HG03139 (cell line): ENCODE measurements around the gene SYNGR4.
"Not testable (repeated sequence)": the region's sequence is repeated elsewhere in the genome, so short reads cannot be mapped to it uniquely, and the experiment has no call there.

ENCODE experiments used
- ATAC-seq: cut with Tn5 transposase; IDR thresholded peaks from one replicate; pipeline ENCODE4 v1.9.1; 2021; ENCODE audit not compliant: unreplicated experiment

Gene SYNGR4, protein sequence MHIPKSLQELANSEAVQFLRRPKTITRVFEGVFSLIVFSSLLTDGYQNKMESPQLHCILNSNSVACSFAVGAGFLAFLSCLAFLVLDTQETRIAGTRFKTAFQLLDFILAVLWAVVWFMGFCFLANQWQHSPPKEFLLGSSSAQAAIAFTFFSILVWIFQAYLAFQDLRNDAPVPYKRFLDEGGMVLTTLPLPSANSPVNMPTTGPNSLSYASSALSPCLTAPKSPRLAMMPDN

DNA sequence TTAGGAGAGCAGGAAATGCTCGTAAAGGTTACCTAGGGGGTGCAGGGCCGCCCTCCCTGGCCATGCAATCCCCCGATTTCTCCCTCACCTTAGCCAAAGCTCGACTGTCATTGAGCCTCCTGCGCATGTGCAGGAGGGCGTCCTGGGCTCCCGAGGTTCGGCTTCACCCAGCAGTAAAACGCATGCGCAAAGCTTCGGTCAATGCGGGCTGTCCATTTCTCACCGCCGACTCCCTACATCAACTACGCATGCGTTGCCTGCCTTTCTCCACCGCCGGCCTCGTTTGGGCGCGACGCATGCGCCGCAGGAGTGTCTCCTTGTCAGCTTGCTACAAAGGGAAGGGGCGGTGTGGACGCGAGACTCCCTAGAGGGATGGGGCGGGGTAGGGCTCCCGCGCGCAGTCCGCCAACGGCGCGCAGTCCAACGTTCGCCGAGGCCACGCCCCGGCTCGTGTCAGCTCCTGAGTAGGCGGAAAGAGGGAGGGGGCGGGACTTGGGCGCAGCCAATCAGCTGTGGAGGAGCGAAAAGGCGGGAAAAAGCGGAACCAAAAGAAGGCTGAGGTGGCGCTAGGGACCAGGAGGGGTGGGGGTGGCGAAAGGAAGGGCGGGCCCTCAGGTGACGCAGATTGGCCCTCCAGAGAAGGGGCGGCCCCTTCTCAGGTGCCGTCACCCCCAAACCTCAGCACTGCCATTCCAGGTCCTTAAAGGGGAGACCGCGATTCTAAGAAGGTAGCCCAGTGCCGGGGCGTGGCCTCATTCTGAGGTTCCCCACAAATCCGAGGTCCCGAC lies at the start of gene SYNGR4, which contains the start of gene TMEM143:
TSS of gene SYNGR4 (plus strand) at position 558 of the 788 bp plus-strand sequence. CDS start 1,476 bp downstream, outside the sequence.
TSS of gene TMEM143 (minus strand) at position 131 of the 788 bp plus-strand sequence. CDS start at position 111, 20 bp downstream.
- peak; percentile 73 for ATAC-seq

DNA sequence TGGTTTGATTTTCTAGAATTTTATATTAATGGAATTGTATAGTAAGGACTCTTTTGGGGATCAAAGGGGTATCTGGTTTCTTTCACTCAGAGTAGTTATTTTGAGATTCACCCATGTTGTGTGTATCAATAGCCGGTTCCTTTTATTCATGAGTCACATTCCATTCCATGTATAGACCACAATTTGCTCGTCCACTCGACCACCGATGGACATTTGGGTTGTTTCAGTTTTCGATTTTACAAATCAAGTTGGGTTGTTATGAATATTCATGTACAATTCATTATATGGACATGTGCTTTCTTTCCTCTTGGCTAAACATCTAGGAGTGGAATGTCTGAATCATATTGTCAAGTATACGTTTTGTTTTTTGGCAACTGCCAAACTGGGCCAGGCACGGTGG lies 48.5 kb upstream of the SYNGR4 start:
- ATAC-seq: no peak

DNA sequence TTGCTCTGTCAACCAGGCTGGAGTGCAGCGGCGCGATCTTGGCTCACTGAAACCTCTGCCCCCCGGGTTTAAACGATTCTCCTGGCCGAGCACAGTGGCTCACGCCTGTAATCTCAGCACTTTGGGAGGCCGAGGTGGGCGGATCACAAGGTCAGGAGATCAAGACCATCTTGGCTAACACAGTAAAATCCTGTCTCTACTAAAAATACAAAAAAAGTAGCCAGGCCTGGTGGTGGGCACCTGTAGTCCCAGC lies 46.5 kb upstream of the SYNGR4 start:
- not testable (repeated sequence) for ATAC-seq

DNA sequence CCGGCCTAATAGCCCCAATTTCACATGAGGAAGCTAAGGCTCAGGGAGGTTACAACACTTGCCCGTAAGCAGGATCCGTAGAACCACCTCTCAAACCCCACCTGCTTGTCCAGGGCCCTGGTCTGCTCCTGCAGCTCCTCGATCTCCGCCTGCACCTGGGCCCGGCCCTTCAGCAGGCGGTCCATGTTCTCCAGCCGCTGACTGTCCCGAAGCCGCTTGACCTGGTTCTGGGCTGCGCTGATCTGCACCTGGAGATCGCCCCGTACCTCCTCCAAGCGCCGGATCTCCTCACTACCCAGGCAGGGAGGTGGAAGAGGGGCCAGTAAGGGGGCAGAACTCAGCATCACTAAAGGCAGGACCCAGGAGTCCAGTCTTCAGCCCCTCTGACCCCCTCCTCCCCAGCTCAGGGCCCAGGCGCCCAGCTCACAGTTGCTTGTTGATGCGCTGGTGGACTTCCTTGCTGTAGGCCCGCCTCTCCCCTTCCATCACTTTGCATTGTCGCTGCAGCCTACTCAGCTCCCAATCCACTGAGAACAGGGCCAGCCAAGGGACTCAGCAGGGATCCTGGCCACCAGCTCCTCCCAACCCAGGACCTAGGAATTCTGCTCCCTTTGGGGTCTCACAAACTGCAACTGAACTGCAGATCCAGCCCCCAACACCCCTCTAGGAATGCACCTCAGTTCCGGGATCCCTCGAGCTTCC lies 45.7 kb upstream of the SYNGR4 start:
- no peak for ATAC-seq

DNA sequence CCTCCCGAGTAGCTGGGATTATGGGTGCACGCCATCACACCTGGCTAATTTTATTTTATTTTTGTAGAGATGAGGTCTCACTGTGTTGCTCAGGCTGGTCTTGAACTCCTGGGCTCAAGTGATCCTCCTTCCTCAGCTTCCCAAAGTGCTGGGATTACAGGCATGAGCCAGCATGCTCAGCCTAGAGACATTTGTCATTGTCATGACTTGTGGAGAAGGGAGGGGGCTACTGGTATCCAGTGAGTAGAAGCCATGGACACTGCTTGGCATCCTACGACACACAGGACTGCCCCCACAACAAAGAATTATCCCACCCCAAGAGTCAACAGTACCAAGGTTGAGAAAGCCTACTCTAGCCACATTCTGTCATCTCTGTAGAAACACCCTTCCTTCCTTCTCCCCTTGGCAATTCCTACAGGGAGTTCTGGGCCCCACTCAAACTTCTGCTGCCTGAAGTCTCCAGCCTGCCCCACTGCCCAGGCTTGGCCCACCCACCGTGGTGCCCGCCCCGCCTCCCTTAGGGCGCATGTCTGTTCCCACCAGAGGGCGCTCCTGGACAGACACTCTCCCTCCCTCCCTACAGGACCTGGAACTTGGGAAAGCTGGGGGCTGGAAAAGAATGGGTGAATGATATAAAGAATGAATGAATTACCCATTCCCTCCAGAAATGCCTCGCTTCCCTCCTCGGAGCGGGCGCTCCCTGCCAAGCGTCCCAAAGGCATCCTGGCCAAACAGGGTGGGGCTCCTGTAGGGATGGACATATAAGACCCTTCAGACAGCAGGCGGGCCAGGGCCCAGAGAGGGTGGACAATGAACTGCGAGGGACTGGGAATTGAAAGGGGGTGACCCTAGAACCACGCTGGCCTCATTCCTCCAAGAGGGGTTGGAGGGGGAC lies 44.3 kb upstream of the SYNGR4 start:
- ATAC-seq: no peak

DNA sequence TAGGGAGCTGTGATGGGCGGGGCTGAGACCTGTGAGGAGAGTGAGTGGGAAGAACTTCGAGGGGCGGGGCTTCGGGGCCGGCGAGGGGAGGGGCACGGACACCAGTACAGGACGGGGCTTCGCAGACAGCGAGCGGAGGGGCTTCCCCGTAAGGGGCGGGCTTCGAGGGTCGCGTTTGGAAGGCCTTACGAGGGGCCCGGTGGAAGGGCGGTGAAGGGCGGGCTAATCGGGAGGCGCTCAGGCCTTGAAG lies 42.9 kb upstream of the SYNGR4 start:
- ATAC-seq: peak; percentile 47

DNA sequence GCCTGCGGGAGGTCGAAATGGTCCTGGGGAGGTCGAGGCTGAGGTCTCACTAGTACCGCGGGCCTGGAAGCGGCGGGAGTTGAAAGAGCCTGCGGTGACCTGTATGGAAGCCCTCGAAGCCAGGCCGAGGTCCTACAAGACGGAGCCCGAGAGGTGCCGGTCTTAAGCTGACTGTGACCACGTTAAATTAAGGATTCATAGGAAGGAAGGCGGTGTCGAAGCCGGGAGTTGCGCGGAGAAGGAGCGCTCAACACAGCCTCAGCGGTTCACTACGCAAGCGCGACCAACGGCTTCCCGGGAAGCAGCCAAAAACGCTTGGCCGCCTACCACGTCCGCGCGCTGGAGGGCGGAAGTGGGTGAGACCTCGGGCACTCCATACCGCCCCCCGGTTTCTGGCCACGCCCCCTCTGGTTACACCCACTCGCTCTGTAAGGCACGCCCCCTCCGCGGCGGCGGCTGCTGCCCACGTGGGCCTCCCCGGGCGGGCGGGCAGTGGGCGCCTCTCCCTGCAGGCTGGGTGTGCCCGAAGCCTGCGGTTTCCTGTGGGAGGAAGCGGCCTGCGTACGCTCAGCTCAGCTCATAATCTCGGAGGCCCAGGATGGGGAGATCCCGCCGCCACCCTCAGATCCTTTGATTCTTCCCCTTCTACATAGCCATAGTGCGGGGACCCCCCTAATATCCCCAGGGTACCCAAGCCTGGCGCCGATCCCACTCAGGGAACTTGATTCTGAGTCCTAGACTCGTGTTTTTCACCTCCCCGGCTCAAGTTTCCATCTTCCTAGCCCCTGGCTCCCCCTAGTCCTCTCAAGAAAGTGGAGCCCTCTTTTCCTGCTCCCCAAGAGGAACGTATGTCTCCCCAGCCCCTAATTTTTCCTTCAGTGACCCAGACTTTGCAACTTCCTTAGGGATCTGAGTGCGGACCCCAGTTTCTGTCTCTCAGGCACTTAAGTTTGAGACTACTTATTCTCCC lies 42.3 kb upstream of the SYNGR4 start:
- ATAC-seq: peak; percentile 43

DNA sequence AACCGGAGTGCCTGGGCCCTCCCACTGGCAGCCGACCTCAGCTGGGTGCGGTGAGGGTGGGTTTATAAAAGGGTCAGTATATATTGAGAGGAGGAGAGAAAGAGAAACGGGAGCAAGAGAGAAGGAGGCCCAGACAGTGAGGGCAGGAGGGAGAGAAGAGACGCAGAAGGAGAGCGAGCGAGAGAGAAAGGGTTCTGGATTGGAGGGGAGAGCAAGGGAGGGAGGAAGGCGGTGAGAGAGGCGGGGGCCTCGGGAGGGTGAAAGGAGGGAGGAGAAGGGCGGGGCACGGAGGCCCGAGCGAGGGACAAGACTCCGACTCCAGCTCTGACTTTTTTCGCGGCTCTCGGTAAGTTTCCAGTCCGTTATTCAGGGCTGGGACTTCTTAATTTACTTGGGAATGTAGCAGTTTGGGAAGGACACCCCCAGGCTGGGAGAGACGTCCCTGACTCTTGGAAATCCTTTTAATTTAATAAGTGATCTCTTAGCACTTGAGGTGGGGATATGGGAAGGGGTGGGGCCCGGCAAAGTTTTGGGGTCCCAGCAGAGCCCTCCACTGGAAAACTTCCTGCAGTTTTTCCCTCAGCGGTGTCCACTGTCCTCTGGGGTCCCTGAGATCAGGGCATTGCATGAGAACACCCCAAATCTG lies 38.8 kb upstream of the SYNGR4 start, which contains the start of gene EMP3:
TSS of gene EMP3 (plus strand) at position 288 of the 646 bp plus-strand sequence. CDS start 1,293 bp downstream, outside the sequence.
- no peak for ATAC-seq

DNA sequence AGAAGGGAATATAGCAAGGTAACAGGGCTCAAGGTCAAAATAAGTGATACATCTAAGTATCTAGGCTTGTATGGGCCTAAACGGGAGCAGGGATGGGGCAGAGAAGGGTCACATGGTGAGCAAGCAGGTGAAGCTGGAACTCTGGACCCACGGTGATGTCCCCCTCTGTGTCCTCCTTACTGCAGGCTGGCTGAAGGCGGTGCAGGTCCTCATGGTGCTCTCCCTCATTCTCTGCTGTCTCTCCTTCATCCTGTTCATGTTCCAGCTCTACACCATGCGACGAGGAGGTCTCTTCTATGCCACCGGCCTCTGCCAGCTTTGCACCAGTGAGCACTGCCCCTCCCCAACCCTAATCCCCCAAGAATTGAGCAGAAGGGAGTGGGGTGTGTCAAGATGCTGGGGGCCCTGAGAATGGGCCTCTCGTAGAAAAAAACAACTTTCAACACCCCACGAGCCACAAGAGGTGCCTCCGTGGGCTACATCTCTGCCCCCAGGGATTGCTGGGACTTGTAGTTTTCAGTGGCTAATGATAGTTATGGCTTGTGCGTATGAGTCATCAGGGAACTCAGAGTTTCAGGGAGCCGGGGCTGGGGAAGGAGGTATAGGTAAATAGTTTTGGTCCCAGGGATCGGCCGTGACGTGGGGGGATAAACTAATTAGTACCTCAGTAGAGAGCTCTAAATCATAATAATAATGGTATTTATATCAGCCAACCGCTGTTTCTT lies 34.8 kb upstream of the SYNGR4 start:
- ATAC-seq: no peak

DNA sequence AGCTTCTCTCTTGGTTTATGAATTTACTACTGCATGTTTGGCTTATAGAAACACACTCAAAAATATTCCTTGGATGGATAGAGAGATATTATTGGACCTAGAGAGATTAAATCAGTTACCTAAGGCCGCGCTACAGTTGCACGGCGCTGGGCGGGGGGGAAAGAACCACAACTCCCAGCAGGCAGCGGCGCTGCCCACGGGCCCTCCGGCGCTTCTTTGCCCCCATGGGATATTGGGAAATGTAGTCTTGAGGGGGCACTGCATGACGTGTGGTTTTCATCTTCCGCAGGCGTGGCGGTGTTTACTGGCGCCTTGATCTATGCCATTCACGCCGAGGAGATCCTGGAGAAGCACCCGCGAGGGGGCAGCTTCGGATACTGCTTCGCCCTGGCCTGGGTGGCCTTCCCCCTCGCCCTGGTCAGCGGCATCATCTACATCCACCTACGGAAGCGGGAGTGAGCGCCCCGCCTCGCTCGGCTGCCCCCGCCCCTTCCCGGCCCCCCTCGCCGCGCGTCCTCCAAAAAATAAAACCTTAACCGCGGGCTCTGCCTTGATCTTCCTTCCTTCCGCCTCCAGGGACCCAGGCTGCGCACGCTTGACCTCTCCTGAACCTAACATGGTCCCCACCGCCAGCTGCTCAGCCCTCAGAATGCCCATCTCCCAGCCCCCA lies 34.0 kb upstream of the SYNGR4 start:
- ATAC-seq: no peak

DNA sequence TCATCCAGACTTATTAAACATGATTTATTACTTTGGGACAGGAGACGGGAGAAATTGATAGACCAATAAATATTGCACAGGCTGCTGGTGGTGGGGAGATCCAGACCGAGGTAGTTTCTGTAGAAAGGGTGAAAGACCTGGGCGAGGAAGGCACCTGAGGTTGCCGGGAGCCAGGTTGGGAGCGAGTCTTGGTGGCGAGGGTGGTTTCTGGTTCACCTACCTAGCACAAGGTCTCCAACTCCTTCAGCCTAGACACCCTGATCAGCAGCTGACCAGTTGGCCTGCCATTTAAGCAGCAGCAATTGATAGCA lies 31.9 kb upstream of the SYNGR4 start:
- no peak for ATAC-seq

DNA sequence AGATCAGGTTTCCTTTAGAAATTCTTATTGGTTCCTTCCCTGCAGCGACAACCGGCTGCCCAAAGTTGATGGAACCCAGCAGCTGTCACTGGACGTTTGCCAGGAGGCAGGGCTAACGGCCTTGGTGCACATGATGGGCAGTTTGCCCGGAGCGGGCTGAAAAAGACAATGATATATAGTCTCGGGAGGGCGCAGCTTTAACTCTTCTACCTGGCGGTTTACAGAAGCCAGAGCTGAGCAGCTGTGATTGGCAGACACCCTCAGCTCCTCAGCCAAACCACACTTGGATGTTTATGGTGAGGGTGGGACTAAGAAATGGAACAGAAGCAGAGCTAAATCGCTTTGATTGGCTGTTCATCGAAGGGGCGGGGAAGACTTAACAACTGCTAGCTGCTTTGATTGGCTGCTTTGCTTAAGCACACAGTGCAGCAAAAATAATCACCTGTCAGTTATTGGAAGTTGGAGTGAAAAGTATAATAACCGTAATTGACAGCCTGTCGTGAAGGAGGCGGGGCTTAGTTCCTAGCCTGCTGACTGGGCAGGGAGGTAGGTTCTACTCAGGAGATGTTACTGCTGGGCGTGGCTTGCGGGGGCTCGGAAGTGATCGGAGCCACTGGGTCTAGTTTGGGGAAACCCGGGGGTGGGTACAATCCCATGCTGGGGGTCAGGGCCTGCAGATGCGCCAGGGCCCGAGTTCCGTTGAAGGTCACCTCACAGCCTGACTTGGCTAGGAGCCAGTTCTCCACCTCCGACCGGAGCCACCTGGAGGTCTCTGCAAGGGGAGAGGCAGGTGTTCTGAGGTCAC lies 31.3 kb upstream of the SYNGR4 start:
- ATAC-seq: peak; percentile 50

DNA sequence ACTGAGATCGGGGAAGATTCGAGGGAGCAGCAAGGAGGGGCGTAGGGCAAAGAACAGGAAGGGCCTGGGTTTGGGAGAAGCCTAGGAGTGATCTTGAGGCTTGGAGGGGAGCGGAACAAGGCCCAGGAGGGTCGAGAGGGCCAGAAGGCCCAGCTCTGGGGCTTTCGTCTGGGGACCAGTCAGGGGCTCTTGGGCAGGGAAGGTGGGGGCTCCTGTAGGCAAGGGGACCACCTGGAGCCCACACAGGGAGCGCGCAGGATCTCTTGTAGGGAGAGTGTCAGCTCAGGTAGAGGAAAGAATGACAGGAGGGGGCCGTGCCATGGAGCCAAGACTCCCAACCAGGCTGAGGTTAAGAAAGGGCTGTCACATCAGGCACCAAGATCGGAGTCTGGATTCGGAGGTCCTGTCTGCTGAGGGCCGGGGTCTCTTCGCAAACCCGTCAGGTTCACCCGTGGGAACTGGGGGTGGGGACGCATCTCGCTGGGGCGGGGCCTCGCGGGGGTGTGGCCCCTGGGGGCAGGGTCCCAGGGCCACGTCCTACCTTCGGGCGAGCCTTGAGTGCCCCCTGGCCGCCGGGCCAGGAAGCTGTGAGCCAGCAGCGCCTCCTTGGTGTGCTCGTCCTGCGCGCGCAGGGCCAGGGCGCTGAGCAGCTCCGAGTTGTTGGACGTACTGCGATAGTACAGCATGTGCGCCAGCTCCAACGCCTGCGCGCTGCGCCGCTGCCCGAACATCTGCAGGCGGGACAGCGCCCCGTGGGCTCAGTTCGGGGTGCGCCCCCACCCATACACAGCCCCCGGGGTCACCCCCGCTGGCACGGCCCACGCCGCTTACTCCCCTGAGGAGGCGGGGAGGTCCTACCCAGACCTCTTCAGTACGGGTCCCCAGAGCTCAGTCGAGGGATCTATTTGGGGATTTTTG lies 30.4 kb upstream of the SYNGR4 start:
- ATAC-seq: peak; percentile 45

DNA sequence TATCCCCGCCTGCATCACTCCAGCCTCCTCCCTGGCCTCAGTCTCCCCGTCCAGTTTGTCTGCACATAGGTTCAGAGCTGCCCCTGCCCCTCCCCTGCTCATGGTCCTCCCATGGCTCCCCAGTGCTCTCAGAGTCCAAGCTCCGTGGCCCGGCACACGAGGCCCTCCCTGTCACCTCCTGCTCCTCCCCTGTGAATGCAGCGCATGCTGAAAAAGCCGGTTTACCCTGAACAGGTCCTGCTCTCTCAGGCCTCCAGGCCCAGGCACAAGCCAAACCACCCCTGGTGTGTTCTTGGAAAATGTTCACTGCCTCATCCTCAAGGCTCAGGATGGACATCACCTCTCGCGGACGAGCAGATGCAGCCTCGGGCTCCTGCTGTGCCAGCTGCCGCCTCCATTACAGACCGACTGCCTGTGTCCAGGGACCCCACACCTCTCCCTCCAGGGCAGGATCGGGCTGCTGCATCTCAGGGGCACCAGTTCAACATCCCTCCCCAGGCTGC lies 25.9 kb upstream of the SYNGR4 start:
- no peak for ATAC-seq

DNA sequence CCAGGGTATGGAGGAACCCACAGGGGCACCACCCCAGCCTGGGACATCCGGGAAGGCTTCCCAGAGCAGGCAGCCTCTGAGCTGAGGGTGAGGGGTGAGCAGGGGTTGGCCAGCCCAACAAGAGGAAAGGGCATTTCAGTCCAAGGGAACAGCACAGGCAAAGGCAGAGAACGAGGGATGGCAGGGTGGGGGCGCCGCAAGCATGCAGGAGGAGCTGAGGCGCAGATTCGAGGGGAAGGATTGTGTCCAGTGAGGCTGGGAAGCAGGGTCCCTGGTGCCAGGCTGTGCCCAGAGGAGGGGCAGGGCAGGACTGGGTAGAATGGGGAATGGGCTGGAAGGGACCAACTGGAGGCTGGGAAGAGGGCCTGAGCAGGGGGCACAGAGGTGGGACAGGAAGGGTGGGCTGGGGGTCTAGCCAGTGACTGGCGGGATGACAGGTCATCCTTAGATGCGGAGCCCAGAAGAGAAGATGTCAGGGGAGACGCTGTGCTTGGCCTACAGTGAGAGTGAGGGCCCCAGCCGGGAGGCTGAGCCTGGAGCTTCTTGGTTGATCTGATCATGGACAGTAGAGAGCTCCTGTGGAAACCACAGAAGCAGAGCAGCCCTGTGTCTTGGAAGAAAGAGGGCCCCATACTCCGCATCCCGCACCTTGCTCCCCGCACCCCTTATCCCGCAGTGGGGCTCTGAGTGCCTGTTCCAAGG lies 25.2 kb upstream of the SYNGR4 start:
- ATAC-seq: no peak

DNA sequence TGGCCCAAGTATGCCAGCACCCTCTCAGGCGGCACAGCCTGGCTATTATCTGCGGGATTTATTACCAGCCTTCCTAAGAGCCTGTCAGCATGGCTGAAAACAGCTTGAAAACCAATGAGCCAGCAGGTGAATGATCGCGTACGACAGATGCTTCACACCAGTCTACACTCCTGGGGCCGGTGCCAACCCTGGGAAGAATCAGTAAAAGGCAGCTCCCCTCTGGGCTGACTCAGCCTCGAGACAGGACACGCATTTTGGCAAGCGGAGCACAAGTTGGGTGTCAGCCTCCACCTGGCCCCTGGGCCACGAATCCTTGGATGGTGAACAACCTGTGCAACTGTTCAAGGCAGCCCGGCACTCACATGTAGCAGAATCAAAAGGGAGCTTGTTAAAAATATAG lies 23.2 kb upstream of the SYNGR4 start:
- ATAC-seq: no peak
